ELR (cell line): ENCODE data around the gene RRH.
"Not testable (repeated sequence)": the region's sequence is repeated elsewhere in the genome, so short reads cannot be mapped to it uniquely, and the experiment has no call there.

Source experiments
- DNase-seq: peaks from one replicate; pipeline ENCODE4 v3.0.0-alpha.2; 2015; ENCODE audit warnings: low read depth

The RRH gene

DNA sequence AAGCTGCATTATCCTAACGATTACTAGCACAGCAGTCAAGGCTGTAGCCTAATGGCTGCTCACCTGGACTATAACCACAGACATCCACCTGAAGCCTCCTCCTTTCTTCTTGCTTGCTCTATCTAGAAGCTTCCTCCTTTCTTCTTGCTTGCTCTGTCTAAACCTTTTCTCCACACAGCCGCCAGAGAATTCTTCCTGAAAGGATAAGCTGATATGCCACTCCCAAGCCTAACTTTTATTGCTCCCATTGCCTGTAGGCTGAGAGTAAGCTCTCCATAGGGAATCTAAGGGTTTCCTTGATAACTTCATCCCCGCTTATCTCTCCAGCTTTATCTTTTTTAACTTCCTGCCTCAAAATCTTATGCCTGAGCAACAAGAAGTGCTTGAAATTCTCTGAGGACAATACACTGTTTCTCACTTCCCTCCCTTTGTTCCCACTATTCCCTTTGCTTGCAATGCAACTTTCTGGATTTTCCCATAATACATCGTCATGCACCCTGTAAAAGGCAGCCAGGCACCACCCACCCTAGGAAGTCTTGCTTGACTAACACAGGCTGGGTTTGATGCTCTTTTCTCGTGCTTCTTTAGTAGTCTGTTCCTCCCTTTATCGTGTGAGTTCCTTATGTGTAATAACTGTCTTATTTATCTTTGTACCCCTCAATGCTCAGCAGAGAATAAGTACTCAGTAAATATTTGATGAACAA is 18.8 kb downstream of the RRH start:
- DNase-seq = no peak

DNA sequence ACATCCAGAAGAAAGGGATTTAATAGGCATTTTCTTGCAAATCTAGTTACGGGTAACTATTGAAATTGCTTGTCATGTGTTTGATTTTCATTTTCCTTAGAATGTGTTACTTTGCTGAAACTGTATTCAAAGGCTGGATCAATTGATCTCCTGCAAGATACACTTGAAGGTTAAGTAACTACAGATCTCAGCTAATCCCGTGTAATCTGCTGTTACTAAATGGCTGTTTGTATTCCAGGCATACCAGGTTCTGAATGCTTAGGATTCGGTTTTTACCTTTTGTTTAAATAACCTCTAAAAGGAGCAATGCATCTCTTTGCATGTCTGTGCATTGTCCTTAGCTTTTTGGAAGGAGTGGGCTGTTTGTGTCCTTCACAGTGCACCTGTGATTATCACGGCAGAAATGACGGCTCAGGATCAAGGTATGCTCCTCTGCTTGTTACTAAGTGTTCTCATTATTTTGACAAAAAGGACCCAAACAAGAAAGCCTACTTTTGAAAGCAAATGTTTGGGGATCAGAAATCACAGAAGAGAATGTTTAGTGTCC is 20.2 kb downstream of the RRH start, which contains the start of gene LRIT3:
TSS of gene LRIT3 (plus strand) at position 212 of the 547 bp plus-strand sequence. CDS start at position 307, 95 bp downstream.
- no peak for DNase-seq

DNA sequence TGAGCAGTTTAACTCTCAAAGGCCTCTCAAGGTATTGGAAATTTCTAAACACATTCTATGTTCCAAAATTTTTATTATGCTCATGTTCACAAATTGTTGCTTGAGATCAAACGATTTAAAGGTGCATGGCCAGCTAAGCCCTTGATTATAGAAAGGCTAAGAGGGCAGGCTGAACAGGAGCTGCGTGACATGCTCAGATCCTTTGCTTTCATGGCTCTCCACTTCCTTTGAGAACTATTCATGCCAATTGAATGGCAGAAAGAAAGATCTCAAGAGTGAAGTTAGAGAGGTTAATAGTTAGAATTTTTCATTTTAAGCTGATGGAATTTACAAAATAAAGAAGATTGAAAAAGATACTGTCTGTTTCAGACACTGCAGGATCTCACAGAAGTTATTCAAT is 20.7 kb downstream of the RRH start:
- no peak for DNase-seq

- DNase-seq = no peak
Observed at GRCh38 chr4:109850601-109851000, 22.8 kb downstream of the RRH start.

GRCh38 chr4:109859426-109860300 is 31.9 kb downstream of the RRH start:
- not testable (repeated sequence) for DNase-seq

GRCh38 chr4:109861271-109861670 is 33.5 kb downstream of the RRH start:
- no peak for DNase-seq

DNA sequence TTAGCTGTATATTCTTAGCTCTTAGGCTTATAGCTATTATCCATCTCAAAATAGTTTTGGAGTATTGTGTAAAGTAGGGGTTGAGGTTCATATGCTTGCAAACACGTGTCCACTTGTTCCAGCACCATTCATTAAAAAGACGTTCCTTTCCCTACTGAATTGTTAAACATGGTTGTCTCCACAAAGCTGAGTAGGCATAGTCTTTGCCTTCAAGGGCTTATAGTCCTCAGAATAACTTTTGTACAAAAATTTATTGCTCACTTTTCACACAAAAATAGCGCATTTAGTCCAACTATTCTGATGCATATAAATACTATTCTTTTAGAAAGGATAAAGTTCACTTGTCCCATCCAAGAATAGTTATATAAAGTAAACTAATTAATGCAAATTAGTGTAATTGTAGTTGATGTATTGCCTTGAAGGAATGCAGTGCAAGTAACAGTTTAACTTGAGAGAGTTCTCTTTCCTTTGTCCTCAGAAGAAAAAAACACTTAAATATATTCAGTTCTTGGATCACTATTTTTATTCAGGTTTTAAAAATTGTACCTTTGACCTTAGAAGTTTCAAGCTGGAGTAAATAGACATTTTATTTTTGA is 34.2 kb downstream of the RRH start:
- no peak for DNase-seq

GRCh38 chr4:109864134-109864533 is 36.4 kb downstream of the RRH start:
- DNase-seq = peak; percentile 8

DNA sequence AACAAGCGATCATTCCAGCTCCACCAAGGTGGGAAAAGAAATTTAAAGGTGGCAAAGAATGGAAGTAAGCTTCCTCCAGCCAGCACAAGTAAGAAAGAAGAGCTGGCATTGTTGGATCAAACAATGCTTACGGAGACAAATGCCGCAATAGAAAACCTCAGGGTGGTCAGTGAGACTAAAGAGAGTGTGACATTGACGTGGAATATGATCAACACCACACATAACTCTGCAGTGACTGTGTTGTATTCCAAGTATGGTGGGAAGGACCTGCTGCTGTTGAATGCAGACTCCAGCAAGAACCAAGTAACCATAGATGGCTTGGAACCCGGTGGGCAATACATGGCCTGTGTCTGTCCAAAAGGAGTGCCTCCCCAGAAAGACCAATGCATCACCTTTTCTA is 42.3 kb downstream of the RRH start:
- DNase-seq = no peak

- no peak for DNase-seq
Observed at GRCh38 chr4:109872065-109872464, 44.3 kb downstream of the RRH start.

DNA sequence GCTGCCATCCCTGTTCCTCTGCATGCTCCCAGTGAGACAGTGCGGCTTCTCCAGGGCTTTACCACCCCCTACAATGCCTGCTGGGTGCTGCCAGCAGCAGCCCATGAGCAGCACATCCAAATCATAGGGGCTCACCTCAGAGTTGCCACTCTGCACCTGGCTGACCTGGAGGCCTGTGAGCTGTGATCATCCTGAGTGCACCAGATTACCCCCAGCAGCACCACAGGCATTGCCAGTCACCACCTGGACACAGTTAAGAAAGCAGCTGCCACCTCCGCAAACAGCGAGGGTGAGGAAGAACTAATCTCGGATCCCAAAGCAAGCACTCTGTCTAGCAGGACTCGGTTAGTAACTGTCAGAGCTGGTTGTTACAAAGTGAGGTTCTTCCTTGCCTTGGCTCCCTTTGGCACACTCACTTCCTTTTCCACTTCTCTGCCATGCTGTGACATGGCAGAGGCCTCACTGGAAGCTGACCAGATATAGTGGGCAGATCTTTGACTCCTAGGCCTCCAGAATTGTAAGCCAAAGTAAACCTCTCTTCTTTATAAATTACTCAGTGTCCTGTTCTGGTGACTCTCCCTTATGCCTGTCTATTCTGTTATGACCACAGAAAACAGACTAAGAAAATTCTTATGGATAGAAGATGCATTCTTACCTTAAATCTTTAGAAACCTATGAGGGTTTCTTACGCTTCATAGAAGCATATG is 45.3 kb downstream of the RRH start:
- no peak for DNase-seq

DNA sequence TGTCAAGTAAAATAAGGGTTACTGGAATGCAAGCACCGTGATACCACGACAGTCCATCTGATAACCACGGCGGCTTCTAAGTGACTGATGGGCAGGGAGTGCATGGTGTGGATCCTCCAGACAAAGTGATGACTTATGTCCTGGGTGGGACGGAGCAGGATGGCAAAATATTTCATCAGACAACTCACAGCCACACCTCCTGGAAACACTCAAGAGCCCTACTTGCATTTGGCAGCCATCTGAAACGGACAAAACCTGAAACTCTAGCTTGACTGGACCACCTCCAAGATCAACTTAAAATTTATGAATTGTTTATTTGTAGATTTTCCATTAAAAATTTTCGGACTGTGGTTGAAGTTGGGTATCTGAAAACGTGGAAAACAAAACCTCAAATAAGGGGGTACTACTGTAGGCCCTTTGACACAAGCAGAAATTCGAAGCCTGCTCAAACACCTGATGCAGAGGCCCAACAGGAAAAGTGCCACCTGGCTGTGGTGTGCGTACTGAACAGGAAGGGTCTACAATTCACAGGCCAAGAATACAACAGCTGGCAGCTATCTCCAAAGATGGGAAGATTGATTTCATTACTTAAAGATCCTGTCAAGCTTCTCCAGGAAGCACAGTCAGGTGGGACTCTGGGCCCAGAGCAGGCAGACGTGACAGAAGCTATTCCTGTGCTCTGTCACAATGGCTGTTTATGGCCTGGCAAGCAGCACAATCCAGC is 46.2 kb downstream of the RRH start:
- DNase-seq = no peak

DNA sequence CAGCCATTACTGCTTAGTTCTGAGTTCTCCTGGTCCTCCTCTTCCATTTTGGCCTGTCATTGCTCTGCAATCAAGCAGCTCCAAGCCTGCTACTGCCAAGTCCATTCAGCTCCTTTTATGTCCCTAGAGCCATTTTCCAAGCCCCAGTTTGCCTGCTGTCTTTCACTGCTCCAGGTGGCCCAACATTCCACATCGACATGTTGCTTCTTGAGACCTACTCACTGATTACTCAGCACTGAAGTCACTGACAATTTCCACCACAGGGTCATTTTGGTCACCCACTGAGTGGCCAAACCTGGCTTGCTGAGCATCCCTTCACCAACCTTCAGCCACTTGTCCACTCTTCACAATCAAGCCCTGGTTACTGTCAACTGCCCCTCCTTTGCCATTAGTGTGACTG is 47.3 kb downstream of the RRH start:
- DNase-seq = no peak

GRCh38 chr4:109875553-109875952 is 47.8 kb downstream of the RRH start:
- DNase-seq = not testable (repeated sequence)

DNA sequence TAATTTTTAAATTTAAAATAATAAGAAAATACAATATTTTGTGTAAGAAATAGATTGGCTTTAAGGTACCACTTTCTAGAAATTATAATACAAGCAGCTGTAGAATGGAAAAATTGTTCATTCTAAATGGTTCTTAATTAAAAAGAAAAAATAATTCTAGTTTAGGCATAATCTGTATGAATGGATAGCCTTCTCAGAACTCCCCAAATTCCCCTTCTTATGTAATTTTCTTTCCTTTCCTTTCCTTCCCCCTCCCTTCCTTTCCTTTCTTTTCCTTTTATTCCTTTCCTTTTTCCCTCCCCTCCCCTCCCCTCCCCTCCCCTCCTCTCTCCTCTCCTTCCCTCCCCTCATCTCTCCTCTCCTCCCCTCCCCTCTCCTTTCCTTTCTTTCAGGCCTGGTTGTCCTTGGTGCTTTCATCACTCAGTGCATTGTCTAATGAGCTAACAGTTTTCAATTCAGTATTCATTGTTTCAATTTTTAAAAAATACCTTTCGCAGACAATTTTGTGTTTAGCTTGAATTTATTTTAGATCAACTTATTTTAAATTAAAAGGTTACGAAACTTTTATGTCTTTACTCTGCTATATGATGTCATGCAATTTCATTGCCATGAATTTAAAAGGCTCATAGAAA is 49.0 kb downstream of the RRH start:
- DNase-seq = no peak

DNA sequence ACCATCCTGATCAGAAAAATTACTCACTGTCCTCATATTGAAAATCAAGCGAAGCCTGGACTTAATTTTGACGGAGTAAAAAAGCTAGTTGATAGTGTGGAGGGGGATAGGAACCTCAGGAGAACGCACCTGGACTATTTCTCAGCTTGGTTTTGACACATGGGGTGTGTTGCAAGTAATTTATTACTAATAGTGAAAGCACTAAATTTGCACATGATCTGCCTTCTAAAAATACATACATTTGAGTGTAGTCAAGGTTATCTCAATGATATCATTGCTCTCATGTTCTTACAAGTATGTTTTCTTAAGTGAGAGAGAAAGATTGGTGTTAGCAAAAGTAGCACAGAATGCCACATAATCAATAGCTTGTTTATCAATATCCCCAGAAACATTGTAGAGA is 49.6 kb downstream of the RRH start:
- no peak for DNase-seq

DNA sequence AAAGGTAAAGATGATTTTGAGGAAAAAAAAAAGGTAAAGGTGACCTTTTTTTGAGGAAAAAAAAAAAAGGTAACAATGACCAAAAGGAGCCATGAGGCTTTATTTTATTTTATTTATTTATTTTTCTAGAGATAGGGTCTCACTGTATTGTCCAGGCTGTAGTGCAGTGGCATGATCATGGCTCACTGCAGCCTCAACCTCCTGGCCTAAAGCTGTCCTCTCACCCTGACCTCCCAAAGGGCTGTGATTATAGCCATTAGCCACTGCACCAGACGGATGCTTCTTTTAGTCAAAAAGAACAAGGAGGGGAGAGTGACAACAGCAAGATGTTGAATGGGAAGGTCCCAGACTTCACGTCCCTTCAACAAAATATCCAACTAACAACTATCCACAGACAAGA is 50.6 kb downstream of the RRH start:
- DNase-seq = no peak

DNA sequence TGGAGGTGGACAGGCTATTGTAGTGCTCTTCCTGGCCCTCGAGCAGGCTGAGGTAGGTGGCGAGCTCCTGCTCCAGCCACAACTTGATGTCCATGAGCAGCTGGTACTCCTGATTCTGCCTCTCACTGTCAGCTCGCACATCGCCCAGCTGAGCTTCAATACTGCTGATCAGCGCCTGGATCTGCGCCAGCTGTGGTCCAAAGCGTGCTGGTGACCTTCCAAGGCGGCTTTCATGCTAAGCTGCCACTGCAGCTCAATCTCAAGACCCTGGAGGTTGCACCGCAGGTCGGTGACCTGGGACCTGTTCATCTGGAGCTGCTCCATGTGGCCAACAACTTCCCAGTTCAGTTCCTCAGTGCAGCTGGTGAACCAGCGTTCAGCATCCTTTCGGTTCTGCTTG is 51.3 kb downstream of the RRH start:
- no peak for DNase-seq

GRCh38 chr4:109879636-109880314 is 52.0 kb downstream of the RRH start:
- no peak for DNase-seq

GRCh38 chr4:109886303-109886702 is 58.5 kb downstream of the RRH start:
- no peak for DNase-seq
